K562 (cell line): ENCODE results near the gene ZBTB47.

ENCODE experiments used
- CTCF ChIP-seq, 3 experiments: IDR thresholded peaks in 2 of 3; conservative IDR thresholded peaks in 1 of 3; 2 replicates each; pipeline ENCODE4 v1.5.1; 2011 to 2012; ENCODE audit warnings: low read length in 3 of 3, mild to moderate bottlenecking in 3 of 3, control low read depth in 2 of 3, improper control_type of control experiment in 1 of 3, inconsistent platforms in 1 of 3, low read depth in 1 of 3, mixed read lengths in 1 of 3, moderate library complexity in 1 of 3; ENCODE audit not compliant: insufficient read depth in 2 of 3
- EZH2 ChIP-seq: IDR thresholded peaks from 2 replicates; pipeline ENCODE4 v1.6.1; 2012; ENCODE audit warnings: low read depth, mild to moderate bottlenecking, inconsistent platforms, low read length, borderline replicate concordance

- TF ChIP-seq EZH2 (no peak), CTCF (IDR thresholded peaks at IDR 0.05 in 2 of 3, conservative IDR thresholded peaks at IDR 0.05 in 1 of 3; ENCODE audit: insufficient read depth in 2 of 3, low read depth in 1 of 3, low read length in 3 of 3) (no peak)
These were observed 51.7 kb downstream of the ZBTB47 start for GRCh38 chr3:42705058-42705767.
